Cardiac fibroblast (primary cell): ENCODE results near the gene PLA2G4D.

ENCODE experiments used
- DNase-seq, 2 donors: peaks; one replicate each; pipeline versions ENCODE4 v3.0.0 to v3.0.0-alpha.2; 2010; ENCODE audit warnings: low read depth in 2 of 2
- H3K4me3 ChIP-seq, 2 donors: replicated peaks in 1 of 2; 1 replicate in 1 of 2; 2 replicates in 1 of 2; pipeline ENCODE4 v1.5.1; 2011; ENCODE audit warnings: low read depth in 2 of 2, low read length in 2 of 2, mild to moderate bottlenecking in 2 of 2, moderate library complexity in 1 of 2
- TF ChIP-seq, protein P1 (sequence below): IDR thresholded peaks from one replicate; pipeline ENCODE4 v1.5.1; 2011; ENCODE audit warnings: low read depth, mild to moderate bottlenecking, low read length, inconsistent platforms

The PLA2G4D gene

DNA sequence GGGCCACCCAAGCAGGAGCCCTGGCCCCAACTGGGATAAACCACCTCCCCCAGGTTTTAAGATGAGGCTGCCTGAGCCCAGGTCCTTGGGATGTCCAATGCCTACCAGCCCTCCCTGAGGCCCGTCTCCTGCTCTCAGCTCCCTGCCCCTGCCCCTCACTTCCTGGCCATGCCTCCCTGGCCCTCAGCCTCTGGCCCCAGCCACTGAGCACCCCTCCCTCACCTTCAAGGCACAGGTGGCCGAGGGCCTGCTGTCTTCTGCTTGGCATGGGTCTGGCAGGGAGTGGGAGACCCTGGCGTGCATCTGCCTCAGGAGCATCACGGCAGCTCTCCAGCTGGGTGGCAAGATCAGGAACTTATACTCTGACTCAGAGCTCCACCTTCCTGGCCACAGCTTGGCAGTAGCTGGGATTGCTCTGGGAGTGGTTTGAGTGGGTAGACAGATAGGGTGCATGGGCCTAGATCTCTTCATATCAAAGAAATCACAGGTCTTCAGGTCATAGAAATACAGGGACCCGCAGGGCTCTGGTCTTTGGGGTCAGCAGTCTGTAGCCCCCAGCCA is 73.6 kb downstream of the PLA2G4D start, which contains the start of gene PLA2G4E:
Gene PLA2G4E, minus strand, starts transcription at position 330 of the 561 bp plus-strand sequence. Its CDS starts 12 bp downstream, at position 318.
- no peak for DNase-seq
- H3K4me3 ChIP-seq: no peak within 1 kb of the TSS
- TF ChIP-seq, protein P1, sequence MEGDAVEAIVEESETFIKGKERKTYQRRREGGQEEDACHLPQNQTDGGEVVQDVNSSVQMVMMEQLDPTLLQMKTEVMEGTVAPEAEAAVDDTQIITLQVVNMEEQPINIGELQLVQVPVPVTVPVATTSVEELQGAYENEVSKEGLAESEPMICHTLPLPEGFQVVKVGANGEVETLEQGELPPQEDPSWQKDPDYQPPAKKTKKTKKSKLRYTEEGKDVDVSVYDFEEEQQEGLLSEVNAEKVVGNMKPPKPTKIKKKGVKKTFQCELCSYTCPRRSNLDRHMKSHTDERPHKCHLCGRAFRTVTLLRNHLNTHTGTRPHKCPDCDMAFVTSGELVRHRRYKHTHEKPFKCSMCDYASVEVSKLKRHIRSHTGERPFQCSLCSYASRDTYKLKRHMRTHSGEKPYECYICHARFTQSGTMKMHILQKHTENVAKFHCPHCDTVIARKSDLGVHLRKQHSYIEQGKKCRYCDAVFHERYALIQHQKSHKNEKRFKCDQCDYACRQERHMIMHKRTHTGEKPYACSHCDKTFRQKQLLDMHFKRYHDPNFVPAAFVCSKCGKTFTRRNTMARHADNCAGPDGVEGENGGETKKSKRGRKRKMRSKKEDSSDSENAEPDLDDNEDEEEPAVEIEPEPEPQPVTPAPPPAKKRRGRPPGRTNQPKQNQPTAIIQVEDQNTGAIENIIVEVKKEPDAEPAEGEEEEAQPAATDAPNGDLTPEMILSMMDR: no peak

GRCh38 chr15:42018306-42019224 is 75.8 kb downstream of the PLA2G4D start:
- DNase-seq: peak in 1 of 2 donors; percentile 2
- H3K4me3 ChIP-seq: no peak overlapping the region
- TF ChIP-seq, protein P1: no peak
